Astrocyte (in vitro differentiated cells and primary cell): Measurements from ENCODE around the gene USP33.

Experiments
- EZH2 ChIP-seq: IDR thresholded peaks from 2 replicates; pipeline ENCODE4 v1.6.1; 2012; ENCODE audit warnings: mild to moderate bottlenecking, low read length, inconsistent platforms; ENCODE audit not compliant: insufficient read depth
- TF ChIP-seq, protein P1 (sequence below): IDR thresholded peaks from 2 replicates; pipeline ENCODE4 v1.5.1; 2011; ENCODE audit warnings: low read depth, mild to moderate bottlenecking, inconsistent platforms, low read length, moderate library complexity; ENCODE audit not compliant: insufficient read depth

DNA sequence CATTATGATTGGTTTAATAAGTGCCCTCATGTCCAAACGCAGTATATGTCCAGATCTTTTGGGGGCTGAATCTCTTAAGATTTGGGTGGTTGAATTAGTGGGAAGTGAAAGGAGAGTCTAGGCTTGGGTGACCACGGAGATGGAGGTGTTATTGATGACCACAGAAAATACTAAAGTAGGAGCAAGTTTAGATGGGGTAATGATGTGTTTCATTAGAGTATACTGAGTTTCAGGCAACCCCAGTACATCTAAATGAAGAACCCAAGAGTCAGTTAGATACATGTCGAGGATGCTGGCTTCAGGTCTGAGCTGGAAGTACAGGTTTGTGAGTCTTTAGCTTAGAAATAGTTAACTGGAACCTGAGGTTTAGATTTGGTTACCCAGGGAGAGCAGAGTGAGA, 70.7 kb downstream of the USP33 start:
- TF ChIP-seq, protein P1, sequence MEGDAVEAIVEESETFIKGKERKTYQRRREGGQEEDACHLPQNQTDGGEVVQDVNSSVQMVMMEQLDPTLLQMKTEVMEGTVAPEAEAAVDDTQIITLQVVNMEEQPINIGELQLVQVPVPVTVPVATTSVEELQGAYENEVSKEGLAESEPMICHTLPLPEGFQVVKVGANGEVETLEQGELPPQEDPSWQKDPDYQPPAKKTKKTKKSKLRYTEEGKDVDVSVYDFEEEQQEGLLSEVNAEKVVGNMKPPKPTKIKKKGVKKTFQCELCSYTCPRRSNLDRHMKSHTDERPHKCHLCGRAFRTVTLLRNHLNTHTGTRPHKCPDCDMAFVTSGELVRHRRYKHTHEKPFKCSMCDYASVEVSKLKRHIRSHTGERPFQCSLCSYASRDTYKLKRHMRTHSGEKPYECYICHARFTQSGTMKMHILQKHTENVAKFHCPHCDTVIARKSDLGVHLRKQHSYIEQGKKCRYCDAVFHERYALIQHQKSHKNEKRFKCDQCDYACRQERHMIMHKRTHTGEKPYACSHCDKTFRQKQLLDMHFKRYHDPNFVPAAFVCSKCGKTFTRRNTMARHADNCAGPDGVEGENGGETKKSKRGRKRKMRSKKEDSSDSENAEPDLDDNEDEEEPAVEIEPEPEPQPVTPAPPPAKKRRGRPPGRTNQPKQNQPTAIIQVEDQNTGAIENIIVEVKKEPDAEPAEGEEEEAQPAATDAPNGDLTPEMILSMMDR, result no peak
- TF ChIP-seq EZH2, result no peak
